Pancreas (tissue), 10 donors: ENCODE results near the gene BLOC1S6. TPM values are rescaled to one million over a fixed set of nuclear protein-coding genes. Genes with fewer than 3 reads are reported as not detected.
A peak's percentile ranks its signal among the peaks of the same experiment; 100 is the strongest.

Experiments
- ATAC-seq, 4 donors: fragments of 200-7000 bp; cut with Tn5 transposase; one replicate each; pipeline versions ENCODE4 v1.8.0 to v1.9.1; 2020; ENCODE audit warnings: mild to moderate bottlenecking in 4 of 4, moderate library complexity in 4 of 4
- DNase-seq, 6 donors: peaks; one replicate each; pipeline ENCODE4 v3.0.0-alpha.2; 2020
- FAIRE-seq: peaks from 2 replicates; lab custom pipeline; 2012; peaks lifted over from hg19 to GRCh38; lab: Jason Lieb, UNC
- H3K27ac ChIP-seq, 4 donors: fragments of 200-600 bp; sonication (generic); 1 replicate in 3 of 4; 2 replicates in 1 of 4; pipeline versions ENCODE4 v1.5.0 to v1.8.0; 2020
- H3K27me3 ChIP-seq, 4 donors: fragments of 200-600 bp; one replicate each; pipeline ENCODE4 v1.8.0; 2021
- H3K36me3 ChIP-seq, 3 donors: fragments of 200-600 bp; sonication (generic) in 1 of 3; one replicate each; pipeline versions ENCODE4 v1.5.0 to v1.8.0; 2020 to 2021
- H3K4me1 ChIP-seq, 3 donors: fragments of 200-600 bp; one replicate each; pipeline ENCODE4 v1.8.0; 2021
- H3K4me3 ChIP-seq, 4 donors: fragments of 200-600 bp; sonication (generic) in 2 of 4; one replicate each; pipeline versions ENCODE4 v1.5.0 to v1.8.0; 2020 to 2021
- H3K9me3 ChIP-seq, 4 donors: fragments of 200-600 bp; one replicate each; pipeline ENCODE4 v1.8.0; 2021
- WGBS, 2 donors: extraction: QIAGEN DNeasy Blood & Tissue Kit; methylation state at CpG; one replicate each; pipeline ENCODE4 v1.1.7; 2013; 5-methylcytosine and 5-hydroxymethylcytosine counted together
- intact Hi-C, 3 donors: fragments of 100-400 bp; cut with DNase I; formaldehyde crosslinking; loops; one replicate each; pipeline versions ENCODE4 v1.11.1 to v1.14.2; 2022
- polyA plus RNA-seq, 2 donors: library from polyadenylated mRNA; stranded (reverse); fragments of 200-250 nt; gene quantifications; one replicate each; pipeline ENCODE4 v1.2.3, GENCODE V29; 2013
- total RNA-seq, 6 donors: library from RNA; stranded (reverse); fragmentation: NEBNext Ultra II Directional in 4 of 6; extraction: Animal tissue kit (Norgen Biotek cat#: 25700) in 4 of 6; gene quantifications; one replicate each; pipeline versions ENCODE4 v1.2.1 to v1.2.4, GENCODE V29; 2021 to 2023
- TF ChIP-seq, protein P1 (sequence below), 4 donors: fragments of 200-600 bp; sonication (generic) in 3 of 4; IDR thresholded peaks; one replicate each; pipeline versions ENCODE4 v1.5.0 to v1.8.0; 2021; ENCODE audit warnings: antibody characterized with exemption in 4 of 4
- donor health status: healthy with polysubstance abuse.
- donor health status: DM: no; HTN: no; CAD: no; lungs with moderate emphysema.
- donor health status: DM: no; HTN: no; CAD: no.
- donor health status: control.
- donor health status: control.
- donor health status: Bipolar disorder and iron deficiency.
- donor health status: DM: yes; HTN: yes; CAD: no.
- donor health status: DM: no; HTN: no; CAD: no.
- donor health status: DM: no; HTN: no; CAD: no.
- donor health status: DM: yes; HTN: yes; CAD: no.

Gene BLOC1S6, protein sequence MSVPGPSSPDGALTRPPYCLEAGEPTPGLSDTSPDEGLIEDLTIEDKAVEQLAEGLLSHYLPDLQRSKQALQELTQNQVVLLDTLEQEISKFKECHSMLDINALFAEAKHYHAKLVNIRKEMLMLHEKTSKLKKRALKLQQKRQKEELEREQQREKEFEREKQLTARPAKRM
- total RNA-seq (10 to 100 TPM; 14.8 to 30.5 (median 20.7) TPM), polyA plus RNA-seq (10 to 100 TPM in 1 of 2 donors, 1 to 10 TPM in 1; 8.4 to 18.4 TPM)

DNA sequence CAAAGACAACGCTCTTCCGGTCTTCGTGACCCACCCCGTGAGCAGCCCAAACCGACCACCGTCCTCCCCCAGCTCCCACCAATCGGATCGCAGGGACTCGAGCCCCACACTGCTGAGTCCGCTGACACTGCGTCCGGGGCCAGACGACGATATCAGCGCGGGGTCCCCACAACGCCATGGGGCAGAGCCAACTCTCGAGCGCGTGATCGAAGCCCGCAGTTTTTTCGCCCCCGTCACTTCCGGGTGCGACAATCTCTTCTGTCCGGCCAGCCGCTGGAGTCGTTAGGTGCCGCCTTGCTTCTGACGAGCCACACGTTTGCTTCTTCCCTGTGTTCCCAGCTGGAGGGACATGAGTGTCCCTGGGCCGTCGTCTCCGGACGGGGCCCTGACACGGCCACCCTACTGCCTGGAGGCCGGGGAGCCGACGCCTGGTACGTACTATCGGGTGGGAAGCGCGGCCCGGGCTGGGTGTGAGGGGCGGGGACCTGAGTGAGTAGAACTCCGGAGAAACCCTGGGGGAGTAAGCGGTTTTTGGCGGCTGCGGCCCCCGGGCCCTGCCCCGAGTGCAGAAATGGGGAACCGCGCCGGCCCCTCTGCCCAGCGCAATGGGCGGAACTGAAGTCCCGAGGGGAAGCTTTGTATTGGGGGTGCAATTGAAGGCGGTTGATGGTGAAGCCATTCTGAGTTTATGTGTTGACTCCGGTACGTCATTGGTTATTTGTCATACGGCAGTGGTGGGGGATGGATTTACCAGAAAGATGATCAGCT lies at the start of gene BLOC1S6:
TSS of gene BLOC1S6 (plus strand) at position 285 of the 768 bp plus-strand sequence. CDS start at position 350, 65 bp downstream.
- Histone ChIP-seq H3K4me3 (peak within 1 kb of the TSS; percentile 54 to 92 (median 72)), H3K36me3 (no peaks in the 10 kb centered on the region), H3K9me3 (no peaks in the 10 kb centered on the region), H3K27me3 (no peaks in the 10 kb centered on the region), H3K27ac (peak within 1 kb of the TSS; percentile 89 to 99 (median 96)), H3K4me1 (peaks cover 10 to 25% (median 24%) of the 10 kb centered on the region in 3 donors)
- 0% methylated on average over 62 of the region's 62 CpGs for WGBS, 2 donors
- FAIRE-seq, result no peak
- intact Hi-C loops, result no loop called here
- TF ChIP-seq, protein P1, sequence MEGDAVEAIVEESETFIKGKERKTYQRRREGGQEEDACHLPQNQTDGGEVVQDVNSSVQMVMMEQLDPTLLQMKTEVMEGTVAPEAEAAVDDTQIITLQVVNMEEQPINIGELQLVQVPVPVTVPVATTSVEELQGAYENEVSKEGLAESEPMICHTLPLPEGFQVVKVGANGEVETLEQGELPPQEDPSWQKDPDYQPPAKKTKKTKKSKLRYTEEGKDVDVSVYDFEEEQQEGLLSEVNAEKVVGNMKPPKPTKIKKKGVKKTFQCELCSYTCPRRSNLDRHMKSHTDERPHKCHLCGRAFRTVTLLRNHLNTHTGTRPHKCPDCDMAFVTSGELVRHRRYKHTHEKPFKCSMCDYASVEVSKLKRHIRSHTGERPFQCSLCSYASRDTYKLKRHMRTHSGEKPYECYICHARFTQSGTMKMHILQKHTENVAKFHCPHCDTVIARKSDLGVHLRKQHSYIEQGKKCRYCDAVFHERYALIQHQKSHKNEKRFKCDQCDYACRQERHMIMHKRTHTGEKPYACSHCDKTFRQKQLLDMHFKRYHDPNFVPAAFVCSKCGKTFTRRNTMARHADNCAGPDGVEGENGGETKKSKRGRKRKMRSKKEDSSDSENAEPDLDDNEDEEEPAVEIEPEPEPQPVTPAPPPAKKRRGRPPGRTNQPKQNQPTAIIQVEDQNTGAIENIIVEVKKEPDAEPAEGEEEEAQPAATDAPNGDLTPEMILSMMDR (IDR thresholded peaks at IDR 0.05), result no peak
- ATAC-seq, result peak; percentile 88 to 94 (median 93)
- peak; percentile 84 to 93 (median 88) for DNase-seq

DNA sequence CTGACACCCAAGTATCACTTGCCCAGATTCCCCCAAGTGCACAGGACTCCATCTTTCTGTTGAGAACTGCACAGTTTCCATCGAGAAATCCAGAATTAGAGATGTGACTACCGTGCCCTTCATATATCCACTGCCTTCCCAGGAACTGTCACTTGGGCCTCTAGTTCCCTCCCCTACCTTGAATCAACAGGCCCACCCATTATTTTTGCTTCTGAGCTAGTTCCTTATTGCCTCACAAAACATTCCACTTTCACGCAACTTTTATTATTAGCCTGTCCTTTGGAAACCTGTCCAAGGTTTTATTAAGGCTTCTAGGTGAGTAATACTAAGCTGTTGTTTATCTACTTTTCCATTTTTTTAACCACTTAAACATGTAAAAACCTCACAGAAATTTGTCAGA lies 47.5 kb upstream of the BLOC1S6 start:
- TF ChIP-seq, protein P1 (IDR thresholded peaks at IDR 0.05), result no peak
- ATAC-seq (no peak), DNase-seq (no peak), FAIRE-seq (no peak)
- no peaks in the 10 kb centered on the region for H3K27me3 ChIP-seq
- peaks cover 0 to 3% (median 0%) of the 10 kb centered on the region in 3 donors for H3K4me1 ChIP-seq
- 75 to 79% methylated on average over 3 of the region's 3 CpGs for WGBS, 2 donors
- no peaks in the 10 kb centered on the region for H3K36me3 ChIP-seq
- H3K9me3 ChIP-seq, result no peaks in the 10 kb centered on the region
- H3K27ac ChIP-seq, result no peak overlapping the region
- no peak overlapping the region for H3K4me3 ChIP-seq
- intact Hi-C loops, result no loop called here

DNA sequence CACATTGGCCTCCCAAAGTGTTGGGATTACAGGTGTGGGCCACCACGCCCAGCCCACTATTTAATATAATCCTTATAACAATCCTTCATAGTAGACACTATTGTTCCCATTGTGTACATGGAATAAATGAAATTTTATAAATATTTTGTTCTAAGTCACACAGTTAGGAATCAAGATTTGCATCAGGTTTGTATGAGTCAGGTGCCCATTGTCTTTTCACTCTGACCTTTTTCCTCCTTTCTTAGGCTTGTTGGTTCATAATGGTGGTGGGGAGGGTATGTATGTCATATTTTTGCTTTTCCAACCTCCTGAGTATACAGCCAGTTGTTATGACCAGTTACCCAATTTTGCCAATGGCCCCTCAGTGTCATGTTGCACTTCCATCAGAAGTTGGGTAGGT lies 46.6 kb upstream of the BLOC1S6 start:
- FAIRE-seq (no peak), ATAC-seq (no peak), DNase-seq (no peak)
- Histone ChIP-seq H3K9me3 (no peaks in the 10 kb centered on the region), H3K27ac (no peak overlapping the region), H3K4me3 (no peak overlapping the region), H3K4me1 (no peaks in the 10 kb centered on the region), H3K36me3 (no peaks in the 10 kb centered on the region), H3K27me3 (no peaks in the 10 kb centered on the region)
- intact Hi-C loops, result no loop called here
- WGBS, 2 donors, result 67 to 95% methylated on average over 1 of the region's 1 CpG
- TF ChIP-seq, protein P1 (IDR thresholded peaks at IDR 0.05), result no peak

DNA sequence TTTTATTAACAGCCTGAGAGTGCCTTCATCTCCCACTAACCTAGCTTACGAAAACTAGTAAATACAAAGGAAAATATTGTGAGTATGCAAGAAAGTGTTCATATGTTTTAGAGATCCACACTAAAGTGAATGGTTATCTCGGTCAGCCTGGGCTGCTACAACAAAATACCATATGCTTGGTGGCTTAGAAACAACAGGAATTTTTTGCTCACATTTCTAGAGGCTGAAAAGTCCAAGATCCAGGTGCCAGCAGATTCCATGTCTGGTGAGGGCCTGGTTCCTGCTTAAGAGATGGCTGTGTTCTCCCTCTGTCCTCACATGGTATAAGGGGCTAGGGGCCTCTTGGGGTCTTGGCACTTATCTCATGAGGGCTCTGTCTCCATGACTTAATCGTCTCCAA lies 44.1 kb upstream of the BLOC1S6 start:
- no peak for FAIRE-seq
- DNase-seq, result no peak
- 88% methylated on average over 3 of the region's 3 CpGs for WGBS, 2 donors
- intact Hi-C loops, result no loop called here
- Histone ChIP-seq H3K27me3 (no peaks in the 10 kb centered on the region), H3K9me3 (no peaks in the 10 kb centered on the region), H3K36me3 (no peaks in the 10 kb centered on the region), H3K27ac (no peak overlapping the region), H3K4me1 (no peaks in the 10 kb centered on the region), H3K4me3 (no peak overlapping the region)
- TF ChIP-seq, protein P1 (IDR thresholded peaks at IDR 0.05), result no peak
- no peak for ATAC-seq
